SK-N-SH treated with all-trans-retinoic acid at 6 μM for 48 hours (cell line): ENCODE measurements around the gene ATP4B.
"Not testable (repeated sequence)": the region's sequence is repeated elsewhere in the genome, so short reads cannot be mapped to it uniquely, and the experiment has no call there.

Source experiments
- ATAC-seq: fragments of 200-7000 bp; cut with Tn5 transposase; 3 replicates; pipeline ENCODE4 v1.9.1; 2020; ENCODE audit warnings: mild to moderate bottlenecking, moderate library complexity
- ARNTL ChIP-seq: fragments of 450-650 bp; formaldehyde crosslinking; IDR thresholded peaks from 2 replicates; pipeline ENCODE4 v1.5.0; 2020; ENCODE audit warnings: low read depth, mild to moderate bottlenecking, moderate library complexity, borderline replicate concordance
- BACH2 ChIP-seq: fragments of 250-450 bp; sonication (Bioruptor Pico); IDR thresholded peaks from 2 replicates; pipeline ENCODE4 v1.9.0; 2021; ENCODE audit warnings: mild to moderate bottlenecking, borderline replicate concordance
- CSDC2 ChIP-seq: fragments of 250-450 bp; sonication (Bioruptor Pico); IDR thresholded peaks from 2 replicates; pipeline ENCODE4 v1.5.0; 2020; ENCODE audit warnings: mild to moderate bottlenecking, moderate library complexity
- ESRRG ChIP-seq: fragments of 250-450 bp; sonication (Bioruptor Pico); IDR thresholded peaks from 2 replicates; pipeline ENCODE4 v1.6.1; 2021; ENCODE audit warnings: mild to moderate bottlenecking
- OSR1 ChIP-seq: fragments of 250-450 bp; sonication (Bioruptor Pico); IDR thresholded peaks from 2 replicates; pipeline ENCODE4 v1.8.0; 2022; ENCODE audit warnings: moderate library complexity, mild to moderate bottlenecking, inconsistent platforms
- RARB ChIP-seq: fragments of 250-450 bp; sonication (Bioruptor Pico); IDR thresholded peaks from 2 replicates; pipeline ENCODE4 v1.8.0; 2021; ENCODE audit warnings: mild to moderate bottlenecking, moderate library complexity
- SNAI2 ChIP-seq: fragments of 250-450 bp; sonication (Bioruptor Pico); IDR thresholded peaks from 2 replicates; pipeline ENCODE4 v1.5.0; 2020; ENCODE audit warnings: mild to moderate bottlenecking, moderate library complexity
- TCF4 ChIP-seq: fragments of 250-450 bp; sonication (Bioruptor Pico); IDR thresholded peaks from 2 replicates; pipeline ENCODE4 v1.8.0; 2021; ENCODE audit warnings: mild to moderate bottlenecking, moderate library complexity, borderline replicate concordance
- TOX ChIP-seq: fragments of 250-450 bp; sonication (Bioruptor Pico); IDR thresholded peaks from 2 replicates; pipeline ENCODE4 v1.8.0; 2021; ENCODE audit warnings: mild to moderate bottlenecking, moderate library complexity, borderline replicate concordance
- ZC3H10 ChIP-seq: fragments of 250-450 bp; sonication (Bioruptor Pico); IDR thresholded peaks from 2 replicates; pipeline ENCODE4 v1.5.1; 2021; ENCODE audit warnings: mild to moderate bottlenecking, moderate library complexity
- ZFP3 ChIP-seq: fragments of 250-450 bp; sonication (Bioruptor Pico); IDR thresholded peaks from 2 replicates; pipeline ENCODE4 v1.5.0; 2020; ENCODE audit warnings: mild to moderate bottlenecking, moderate library complexity
- ZFP30 ChIP-seq: fragments of 450-650 bp; formaldehyde crosslinking; IDR thresholded peaks from 2 replicates; pipeline ENCODE4 v1.5.0; 2022; ENCODE audit warnings: mild to moderate bottlenecking, moderate library complexity
- ZNF565 ChIP-seq: fragments of 450-650 bp; formaldehyde crosslinking; conservative IDR thresholded peaks from 2 replicates; pipeline ENCODE4 v1.5.0; 2020; ENCODE audit warnings: low read depth, mild to moderate bottlenecking, moderate library complexity
- ZNF70 ChIP-seq: fragments of 450-650 bp; formaldehyde crosslinking; IDR thresholded peaks from 2 replicates; pipeline ENCODE4 v1.5.0; 2020; ENCODE audit warnings: mild to moderate bottlenecking, moderate library complexity
- ZNF8 ChIP-seq: fragments of 450-650 bp; formaldehyde crosslinking; IDR thresholded peaks from 2 replicates; pipeline ENCODE4 v1.5.0; 2020; ENCODE audit warnings: mild to moderate bottlenecking, moderate library complexity
- TF ChIP-seq, protein P1 (sequence below): fragments of 250-450 bp; sonication (Bioruptor Pico); IDR thresholded peaks from 2 replicates; pipeline ENCODE4 v1.5.0; 2020; ENCODE audit warnings: mild to moderate bottlenecking, moderate library complexity
- TF ChIP-seq, protein P2 (sequence below): fragments of 250-450 bp; sonication (Bioruptor Pico); IDR thresholded peaks from 2 replicates; pipeline ENCODE4 v1.8.0; 2020; ENCODE audit warnings: mild to moderate bottlenecking, moderate library complexity, borderline replicate concordance
- TF ChIP-seq, protein P3 (sequence below): fragments of 250-450 bp; sonication (Bioruptor Pico); IDR thresholded peaks from 2 replicates; pipeline ENCODE4 v1.5.1; 2021; ENCODE audit warnings: mild to moderate bottlenecking, moderate library complexity
- TF ChIP-seq, protein P4 (sequence below): fragments of 250-450 bp; sonication (Bioruptor Pico); IDR thresholded peaks from 2 replicates; pipeline ENCODE4 v1.8.0; 2021; ENCODE audit warnings: low read depth, mild to moderate bottlenecking, moderate library complexity, borderline replicate concordance
- TF ChIP-seq, protein P5 (sequence below): fragments of 250-450 bp; sonication (Bioruptor Pico); IDR thresholded peaks from 2 replicates; pipeline ENCODE4 v1.5.1; 2020; ENCODE audit warnings: low read depth, mild to moderate bottlenecking, moderate library complexity

The ATP4B gene

DNA sequence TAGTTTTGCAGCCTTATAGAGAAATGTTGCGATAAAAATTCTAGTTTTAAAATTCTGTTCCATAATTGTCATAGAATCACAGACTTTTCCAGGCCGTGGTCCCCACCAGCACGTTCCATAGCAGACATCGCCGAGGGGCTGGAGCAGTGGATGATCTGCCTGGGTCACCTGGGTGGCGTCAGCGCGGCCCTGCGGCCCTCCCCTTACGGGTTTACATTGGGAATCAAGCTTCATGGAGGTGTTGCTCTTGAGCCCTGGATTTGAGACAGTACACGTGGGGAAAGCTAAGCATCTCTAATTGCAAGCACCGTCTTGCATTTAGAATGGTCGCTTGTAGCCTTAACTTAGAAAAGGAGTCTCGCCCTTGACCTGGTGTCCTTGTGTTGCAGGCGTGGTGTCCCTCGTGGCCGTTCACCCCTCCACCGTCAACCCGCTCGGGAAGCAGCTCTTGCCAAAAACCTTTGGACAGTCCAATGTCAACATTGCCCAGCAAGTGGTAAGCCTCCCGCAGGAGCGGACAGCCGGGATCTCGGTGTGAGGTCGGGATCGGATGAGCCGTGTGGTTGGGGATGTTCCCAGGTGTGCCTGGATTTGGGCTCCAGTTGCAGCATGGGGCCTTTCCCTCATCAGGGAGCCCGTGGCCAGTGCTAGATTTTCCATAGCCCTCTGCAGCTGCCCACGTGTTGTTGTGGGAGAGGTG, 35.1 kb downstream of the ATP4B start:
- no peak for TF ChIP-seq SNAI2 (CRISPR knock-in tag)
- TF ChIP-seq, protein P1, sequence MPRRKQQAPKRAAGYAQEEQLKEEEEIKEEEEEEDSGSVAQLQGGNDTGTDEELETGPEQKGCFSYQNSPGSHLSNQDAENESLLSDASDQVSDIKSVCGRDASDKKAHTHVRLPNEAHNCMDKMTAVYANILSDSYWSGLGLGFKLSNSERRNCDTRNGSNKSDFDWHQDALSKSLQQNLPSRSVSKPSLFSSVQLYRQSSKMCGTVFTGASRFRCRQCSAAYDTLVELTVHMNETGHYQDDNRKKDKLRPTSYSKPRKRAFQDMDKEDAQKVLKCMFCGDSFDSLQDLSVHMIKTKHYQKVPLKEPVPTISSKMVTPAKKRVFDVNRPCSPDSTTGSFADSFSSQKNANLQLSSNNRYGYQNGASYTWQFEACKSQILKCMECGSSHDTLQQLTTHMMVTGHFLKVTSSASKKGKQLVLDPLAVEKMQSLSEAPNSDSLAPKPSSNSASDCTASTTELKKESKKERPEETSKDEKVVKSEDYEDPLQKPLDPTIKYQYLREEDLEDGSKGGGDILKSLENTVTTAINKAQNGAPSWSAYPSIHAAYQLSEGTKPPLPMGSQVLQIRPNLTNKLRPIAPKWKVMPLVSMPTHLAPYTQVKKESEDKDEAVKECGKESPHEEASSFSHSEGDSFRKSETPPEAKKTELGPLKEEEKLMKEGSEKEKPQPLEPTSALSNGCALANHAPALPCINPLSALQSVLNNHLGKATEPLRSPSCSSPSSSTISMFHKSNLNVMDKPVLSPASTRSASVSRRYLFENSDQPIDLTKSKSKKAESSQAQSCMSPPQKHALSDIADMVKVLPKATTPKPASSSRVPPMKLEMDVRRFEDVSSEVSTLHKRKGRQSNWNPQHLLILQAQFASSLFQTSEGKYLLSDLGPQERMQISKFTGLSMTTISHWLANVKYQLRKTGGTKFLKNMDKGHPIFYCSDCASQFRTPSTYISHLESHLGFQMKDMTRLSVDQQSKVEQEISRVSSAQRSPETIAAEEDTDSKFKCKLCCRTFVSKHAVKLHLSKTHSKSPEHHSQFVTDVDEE = no peak
- TF ChIP-seq, protein P2, sequence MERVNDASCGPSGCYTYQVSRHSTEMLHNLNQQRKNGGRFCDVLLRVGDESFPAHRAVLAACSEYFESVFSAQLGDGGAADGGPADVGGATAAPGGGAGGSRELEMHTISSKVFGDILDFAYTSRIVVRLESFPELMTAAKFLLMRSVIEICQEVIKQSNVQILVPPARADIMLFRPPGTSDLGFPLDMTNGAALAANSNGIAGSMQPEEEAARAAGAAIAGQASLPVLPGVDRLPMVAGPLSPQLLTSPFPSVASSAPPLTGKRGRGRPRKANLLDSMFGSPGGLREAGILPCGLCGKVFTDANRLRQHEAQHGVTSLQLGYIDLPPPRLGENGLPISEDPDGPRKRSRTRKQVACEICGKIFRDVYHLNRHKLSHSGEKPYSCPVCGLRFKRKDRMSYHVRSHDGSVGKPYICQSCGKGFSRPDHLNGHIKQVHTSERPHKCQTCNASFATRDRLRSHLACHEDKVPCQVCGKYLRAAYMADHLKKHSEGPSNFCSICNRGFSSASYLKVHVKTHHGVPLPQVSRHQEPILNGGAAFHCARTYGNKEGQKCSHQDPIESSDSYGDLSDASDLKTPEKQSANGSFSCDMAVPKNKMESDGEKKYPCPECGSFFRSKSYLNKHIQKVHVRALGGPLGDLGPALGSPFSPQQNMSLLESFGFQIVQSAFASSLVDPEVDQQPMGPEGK (CRISPR knock-in tag) = no peak
- no peak for TF ChIP-seq ZNF70
- TF ChIP-seq ARNTL (CRISPR knock-in tag) = no peak
- no peak for TF ChIP-seq TCF4 (CRISPR knock-in tag)
- TF ChIP-seq, protein P3, sequence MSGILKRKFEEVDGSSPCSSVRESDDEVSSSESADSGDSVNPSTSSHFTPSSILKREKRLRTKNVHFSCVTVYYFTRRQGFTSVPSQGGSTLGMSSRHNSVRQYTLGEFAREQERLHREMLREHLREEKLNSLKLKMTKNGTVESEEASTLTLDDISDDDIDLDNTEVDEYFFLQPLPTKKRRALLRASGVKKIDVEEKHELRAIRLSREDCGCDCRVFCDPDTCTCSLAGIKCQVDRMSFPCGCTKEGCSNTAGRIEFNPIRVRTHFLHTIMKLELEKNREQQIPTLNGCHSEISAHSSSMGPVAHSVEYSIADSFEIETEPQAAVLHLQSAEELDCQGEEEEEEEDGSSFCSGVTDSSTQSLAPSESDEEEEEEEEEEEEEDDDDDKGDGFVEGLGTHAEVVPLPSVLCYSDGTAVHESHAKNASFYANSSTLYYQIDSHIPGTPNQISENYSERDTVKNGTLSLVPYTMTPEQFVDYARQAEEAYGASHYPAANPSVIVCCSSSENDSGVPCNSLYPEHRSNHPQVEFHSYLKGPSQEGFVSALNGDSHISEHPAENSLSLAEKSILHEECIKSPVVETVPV (CRISPR knock-in tag) = no peak
- no peak for TF ChIP-seq ZNF8 (CRISPR knock-in tag)
- TF ChIP-seq OSR1 (CRISPR knock-in tag) = no peak
- no peak for TF ChIP-seq ZFP30 (CRISPR knock-in tag)
- TF ChIP-seq ZFP3 (CRISPR knock-in tag) = no peak
- no peak for TF ChIP-seq TOX (CRISPR knock-in tag)
- TF ChIP-seq ZC3H10 = no peak
- TF ChIP-seq ZNF565 (CRISPR knock-in tag) = no peak
- no peak for ATAC-seq

DNA sequence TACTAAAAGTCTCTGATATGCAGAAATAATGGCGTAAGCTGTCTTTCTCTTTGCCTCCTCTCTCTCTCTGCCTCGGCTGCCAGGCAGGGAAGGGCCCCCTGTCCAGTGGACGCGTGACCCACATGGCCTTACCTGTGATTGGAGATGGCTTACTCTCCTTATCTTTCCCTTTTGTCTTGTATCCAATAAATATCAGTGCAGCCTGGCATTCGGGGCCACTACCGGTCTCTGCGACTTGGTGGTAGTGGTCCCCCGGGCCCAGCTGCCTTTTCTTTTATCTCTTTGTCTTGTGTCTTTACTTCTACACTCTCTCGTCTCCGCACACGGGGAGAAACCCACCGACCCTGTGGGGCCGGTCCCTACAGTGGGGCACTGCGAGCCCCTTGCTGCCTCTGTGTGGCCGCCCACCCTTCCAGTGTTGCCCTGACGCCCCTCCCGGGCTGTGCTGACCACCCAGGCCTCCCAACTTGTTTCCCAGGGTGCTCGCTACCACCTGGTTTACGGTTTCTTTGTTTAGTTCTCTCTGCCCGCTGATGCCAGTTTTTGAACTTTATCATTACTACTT, 35.9 kb downstream of the ATP4B start:
- ATAC-seq = not testable (repeated sequence)

DNA sequence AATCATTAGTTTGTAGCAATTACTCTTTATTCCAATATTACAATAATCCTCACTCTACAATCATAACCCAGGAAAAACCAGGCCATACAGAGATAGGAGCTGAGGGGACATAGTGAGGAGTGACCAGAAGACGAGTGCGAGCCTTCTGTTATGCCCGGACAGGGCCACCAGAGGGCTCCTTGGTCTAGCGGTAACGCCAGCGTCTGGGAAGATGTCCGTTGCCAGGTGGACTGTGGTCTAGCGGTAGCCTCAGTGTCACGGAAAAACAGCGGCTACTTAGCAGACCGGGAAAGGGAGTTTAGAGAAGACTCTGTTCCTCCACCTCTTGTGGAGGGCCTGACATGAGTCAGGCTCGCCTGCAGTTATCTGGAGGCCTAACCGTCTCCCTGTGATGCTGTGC, 36.5 kb downstream of the ATP4B start:
- not testable (repeated sequence) for ATAC-seq

DNA sequence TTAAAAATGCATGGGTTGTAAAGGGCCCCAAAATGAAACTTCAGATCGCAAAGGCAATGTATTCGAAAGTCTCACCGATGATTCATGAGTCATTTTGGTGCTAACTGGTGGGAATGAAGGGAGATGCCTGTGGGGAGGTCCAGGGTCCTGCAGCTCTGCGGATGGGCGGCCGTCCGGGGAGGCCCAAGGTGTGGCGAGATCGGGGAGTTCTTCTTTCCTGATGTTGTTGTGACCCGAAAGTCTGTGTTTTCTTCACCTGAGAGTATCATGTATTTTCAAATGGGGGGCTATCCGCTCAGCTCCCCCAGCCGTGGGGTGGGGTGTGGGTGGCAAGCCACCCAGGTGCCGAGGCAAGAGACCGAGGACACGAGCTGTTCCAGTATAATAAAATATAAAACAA, 37.0 kb downstream of the ATP4B start:
- no peak for ATAC-seq
- TF ChIP-seq RARB (CRISPR knock-in tag) (no peak), ZC3H10 (no peak), SNAI2 (CRISPR knock-in tag) (no peak), ZFP30 (CRISPR knock-in tag) (no peak), BACH2 (no peak), ESRRG (CRISPR knock-in tag) (no peak), CSDC2 (no peak)
- TF ChIP-seq, protein P4, sequence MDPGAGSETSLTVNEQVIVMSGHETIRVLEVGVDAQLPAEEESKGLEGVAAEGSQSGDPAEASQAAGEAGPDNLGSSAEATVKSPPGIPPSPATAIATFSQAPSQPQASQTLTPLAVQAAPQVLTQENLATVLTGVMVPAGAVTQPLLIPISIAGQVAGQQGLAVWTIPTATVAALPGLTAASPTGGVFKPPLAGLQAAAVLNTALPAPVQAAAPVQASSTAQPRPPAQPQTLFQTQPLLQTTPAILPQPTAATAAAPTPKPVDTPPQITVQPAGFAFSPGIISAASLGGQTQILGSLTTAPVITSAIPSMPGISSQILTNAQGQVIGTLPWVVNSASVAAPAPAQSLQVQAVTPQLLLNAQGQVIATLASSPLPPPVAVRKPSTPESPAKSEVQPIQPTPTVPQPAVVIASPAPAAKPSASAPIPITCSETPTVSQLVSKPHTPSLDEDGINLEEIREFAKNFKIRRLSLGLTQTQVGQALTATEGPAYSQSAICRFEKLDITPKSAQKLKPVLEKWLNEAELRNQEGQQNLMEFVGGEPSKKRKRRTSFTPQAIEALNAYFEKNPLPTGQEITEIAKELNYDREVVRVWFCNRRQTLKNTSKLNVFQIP (CRISPR knock-in tag) = no peak
- TF ChIP-seq, protein P1 = no peak
- TF ChIP-seq, protein P5, sequence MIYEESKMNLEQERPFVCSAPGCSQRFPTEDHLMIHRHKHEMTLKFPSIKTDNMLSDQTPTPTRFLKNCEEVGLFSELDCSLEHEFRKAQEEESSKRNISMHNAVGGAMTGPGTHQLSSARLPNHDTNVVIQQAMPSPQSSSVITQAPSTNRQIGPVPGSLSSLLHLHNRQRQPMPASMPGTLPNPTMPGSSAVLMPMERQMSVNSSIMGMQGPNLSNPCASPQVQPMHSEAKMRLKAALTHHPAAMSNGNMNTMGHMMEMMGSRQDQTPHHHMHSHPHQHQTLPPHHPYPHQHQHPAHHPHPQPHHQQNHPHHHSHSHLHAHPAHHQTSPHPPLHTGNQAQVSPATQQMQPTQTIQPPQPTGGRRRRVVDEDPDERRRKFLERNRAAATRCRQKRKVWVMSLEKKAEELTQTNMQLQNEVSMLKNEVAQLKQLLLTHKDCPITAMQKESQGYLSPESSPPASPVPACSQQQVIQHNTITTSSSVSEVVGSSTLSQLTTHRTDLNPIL (CRISPR knock-in tag) = no peak
